HepG2 (cell line): Measurements from ENCODE around the gene RTN4RL2. TPM values are rescaled to one million over a fixed set of nuclear protein-coding genes. Genes with fewer than 3 reads are reported as not detected.

ENCODE experiments used
- AGO2 ChIP-seq: fragments of 200-400 bp; formaldehyde crosslinking; optimal IDR thresholded peaks from 2 replicates; pipeline ENCODE3; 2017; ENCODE audit warnings: mild to moderate bottlenecking, low read depth, low read length, moderate library complexity
- DRAP1 ChIP-seq: IDR thresholded peaks from 2 replicates; pipeline ENCODE4 v1.6.1; 2016; ENCODE audit warnings: missing genetic modification reagents, missing compliant biosample characterization
- EHMT2 ChIP-seq: fragments of 200-600 bp; sonication (generic); IDR thresholded peaks from 2 replicates; pipeline ENCODE4 v1.7.0; 2017; ENCODE audit warnings: antibody characterized with exemption, low read depth, low read length, borderline replicate concordance
- ERF ChIP-seq: IDR thresholded peaks from 2 replicates; pipeline ENCODE4 v1.6.1; 2018; ENCODE audit warnings: missing biosample characterization, missing genetic modification reagents
- HNF4A ChIP-seq: sonication (generic); formaldehyde crosslinking; IDR thresholded peaks from 2 replicates; pipeline ENCODE4 v1.4.0; 2020; ENCODE audit warnings: missing genetic modification reagents
- HOXA5 ChIP-seq: sonication (generic); formaldehyde crosslinking; IDR thresholded peaks from 2 replicates; pipeline ENCODE4 v1.4.0; 2020; ENCODE audit warnings: missing genetic modification reagents
- MYPOP ChIP-seq: sonication (generic); formaldehyde crosslinking; IDR thresholded peaks from 2 replicates; pipeline ENCODE4 v1.8.1; 2023; ENCODE audit warnings: mild to moderate bottlenecking, moderate library complexity, missing genetic modification reagents
- RORA ChIP-seq: sonication (generic); formaldehyde crosslinking; IDR thresholded peaks from 2 replicates; pipeline ENCODE4 v1.5.0; 2020; ENCODE audit warnings: mild to moderate bottlenecking, missing genetic modification reagents, moderate library complexity
- SALL1 ChIP-seq: sonication (generic); formaldehyde crosslinking; IDR thresholded peaks from 2 replicates; pipeline ENCODE4 v1.8.0; 2022; ENCODE audit warnings: mild to moderate bottlenecking, missing genetic modification reagents
- SMC3 ChIP-seq: IDR thresholded peaks from 2 replicates; pipeline ENCODE4 v1.6.1; 2011; ENCODE audit warnings: low read length, improper control_type of control experiment
- SPEN ChIP-seq: sonication (generic); formaldehyde crosslinking; IDR thresholded peaks from 2 replicates; pipeline ENCODE4 v1.5.1; 2020; ENCODE audit warnings: low read depth, mild to moderate bottlenecking, missing genetic modification reagents
- THAP9 ChIP-seq: sonication (generic); formaldehyde crosslinking; IDR thresholded peaks from 2 replicates; pipeline ENCODE4; 2020; ENCODE audit warnings: missing genetic modification reagents, mild to moderate bottlenecking, borderline replicate concordance
- ZNF121 ChIP-seq: sonication (generic); formaldehyde crosslinking; IDR thresholded peaks from 2 replicates; pipeline ENCODE4 v1.5.0; 2020; ENCODE audit warnings: mild to moderate bottlenecking, missing genetic modification reagents
- ZNF280D ChIP-seq: sonication (generic); formaldehyde crosslinking; IDR thresholded peaks from 2 replicates; pipeline ENCODE4 v1.5.1; 2020; ENCODE audit warnings: mild to moderate bottlenecking, missing genetic modification reagents
- ZNF557 ChIP-seq: sonication (generic); formaldehyde crosslinking; IDR thresholded peaks from 2 replicates; pipeline ENCODE4 v1.4.0; 2020; ENCODE audit warnings: missing genetic modification reagents
- ZNF660 ChIP-seq: sonication (generic); formaldehyde crosslinking; IDR thresholded peaks from 2 replicates; pipeline ENCODE4 v1.5.1; 2020; ENCODE audit warnings: mild to moderate bottlenecking, low read depth, missing genetic modification reagents, borderline replicate concordance
- ZNF773 ChIP-seq: sonication (generic); formaldehyde crosslinking; IDR thresholded peaks from 2 replicates; pipeline ENCODE4 v1.4.0; 2020; ENCODE audit warnings: missing genetic modification reagents, borderline replicate concordance
- ZNF777 ChIP-seq: sonication (generic); formaldehyde crosslinking; IDR thresholded peaks from 2 replicates; pipeline ENCODE4 v1.4.0; 2020; ENCODE audit warnings: missing genetic modification reagents
- polyA plus RNA-seq, 8 experiments: library from polyadenylated mRNA; depleted of rRNA in 3 of 8; stranded (reverse) in 7 of 8; unstranded in 1 of 8; fragments of >200 nt; fragmentation: Illumina TruSeq in 4 of 8; extraction: Trizol in 4 of 8; gene quantifications; 2 replicates each; pipeline versions ENCODE4 v1.2.1 to v1.2.3, GENCODE V29; 2011 to 2016; ENCODE audit warnings: low read depth in 4 of 8, missing spikeins in 1 of 8, mixed read lengths in 1 of 8; ENCODE audit not compliant: insufficient read depth in 1 of 8
- total RNA-seq, 5 experiments: library from RNA; depleted of rRNA; stranded (reverse); fragments of >200 nt; fragmentation: Illumina TruSeq; extraction: Trizol; gene quantifications; 2 replicates each; pipeline ENCODE4 v1.2.3, GENCODE V29; 2016; ENCODE audit warnings: low read depth in 1 of 5
- TF ChIP-seq, protein P1 (sequence below): sonication (generic); formaldehyde crosslinking; IDR thresholded peaks from 2 replicates; pipeline ENCODE4 v1.4.0; 2020; ENCODE audit warnings: mild to moderate bottlenecking, missing genetic modification reagents

Gene RTN4RL2
- total and polyA plus RNA-seq, 2 of the 13 experiments (the other 11 are each of a cell fraction or from before 2014, with no cell fraction given) = 1.3 to 4.3 TPM

DNA sequence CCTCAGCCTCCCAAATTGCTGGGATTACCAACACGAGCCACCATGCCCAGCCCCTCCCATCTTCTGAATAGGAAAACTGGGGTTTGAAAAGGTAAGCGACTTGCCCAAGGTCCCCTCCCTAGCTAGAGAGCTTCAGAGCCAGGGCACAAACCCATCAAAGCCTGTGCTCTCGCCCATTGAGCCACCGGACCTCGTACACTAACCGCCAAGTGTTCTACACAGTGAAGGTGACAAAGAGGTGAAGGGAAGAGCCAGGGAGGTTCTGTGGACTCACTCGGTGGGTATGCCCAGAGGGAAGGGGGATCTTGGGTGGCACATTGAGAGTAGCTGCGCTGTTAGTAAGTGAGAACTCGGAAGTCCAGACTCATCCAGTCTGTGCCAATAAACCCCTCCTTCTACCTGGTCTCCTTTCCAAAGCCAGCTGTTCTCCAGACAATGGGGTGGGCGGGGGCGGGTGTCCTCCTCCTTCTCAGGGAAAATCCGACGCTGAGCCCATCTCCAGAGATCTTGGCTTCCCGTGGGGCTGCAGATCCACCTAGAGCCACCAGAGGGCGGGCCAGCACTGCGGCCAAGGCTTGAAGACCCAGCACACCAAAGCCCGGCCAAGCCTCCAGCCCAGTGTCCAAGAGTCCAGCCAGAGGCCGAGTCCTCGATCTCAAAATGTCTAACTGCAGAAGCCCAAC lies 3.2 kb upstream of the RTN4RL2 start (continued):
- TF ChIP-seq AGO2 (no peak), ZNF121 (CRISPR knock-in tag) (0 out of 2 replicates have a peak, but pooled peaks have one; percentile 58), SPEN (CRISPR knock-in tag) (peak; percentile 49; the same call in 1 of the 2 replicates), DRAP1 (CRISPR knock-in tag) (peak; percentile 60; the same call in 1 of the 2 replicates), ZNF557 (0 out of 2 replicates have a peak, but pooled peaks have one; percentile 51), ERF (CRISPR knock-in tag) (0 out of 2 replicates have a peak, but pooled peaks have one; percentile 50), ZNF777 (CRISPR knock-in tag) (peak; percentile 66; the same call in 1 of the 2 replicates), SALL1 (CRISPR knock-in tag) (peak; percentile 83), MYPOP (CRISPR knock-in tag) (0 out of 2 replicates have a peak, but pooled peaks have one; percentile 41), ZNF280D (0 out of 2 replicates have a peak, but pooled peaks have one; percentile 59), HOXA5 (CRISPR knock-in tag) (no peak), SMC3 (peak; percentile 69; the same call in 1 of the 2 replicates), EHMT2 (no peak), ZNF773 (CRISPR knock-in tag) (no peak), RORA (CRISPR knock-in tag) (no peak), THAP9 (CRISPR knock-in tag) (peak; percentile 80; the same call in 1 of the 2 replicates), HNF4A (CRISPR knock-in tag) (peak; percentile 65), ZNF660 (no peak)
- TF ChIP-seq, protein P1, sequence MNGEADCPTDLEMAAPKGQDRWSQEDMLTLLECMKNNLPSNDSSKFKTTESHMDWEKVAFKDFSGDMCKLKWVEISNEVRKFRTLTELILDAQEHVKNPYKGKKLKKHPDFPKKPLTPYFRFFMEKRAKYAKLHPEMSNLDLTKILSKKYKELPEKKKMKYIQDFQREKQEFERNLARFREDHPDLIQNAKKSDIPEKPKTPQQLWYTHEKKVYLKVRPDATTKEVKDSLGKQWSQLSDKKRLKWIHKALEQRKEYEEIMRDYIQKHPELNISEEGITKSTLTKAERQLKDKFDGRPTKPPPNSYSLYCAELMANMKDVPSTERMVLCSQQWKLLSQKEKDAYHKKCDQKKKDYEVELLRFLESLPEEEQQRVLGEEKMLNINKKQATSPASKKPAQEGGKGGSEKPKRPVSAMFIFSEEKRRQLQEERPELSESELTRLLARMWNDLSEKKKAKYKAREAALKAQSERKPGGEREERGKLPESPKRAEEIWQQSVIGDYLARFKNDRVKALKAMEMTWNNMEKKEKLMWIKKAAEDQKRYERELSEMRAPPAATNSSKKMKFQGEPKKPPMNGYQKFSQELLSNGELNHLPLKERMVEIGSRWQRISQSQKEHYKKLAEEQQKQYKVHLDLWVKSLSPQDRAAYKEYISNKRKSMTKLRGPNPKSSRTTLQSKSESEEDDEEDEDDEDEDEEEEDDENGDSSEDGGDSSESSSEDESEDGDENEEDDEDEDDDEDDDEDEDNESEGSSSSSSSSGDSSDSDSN (CRISPR knock-in tag) = peak; percentile 42; the same call in 1 of the 2 replicates
